GM23338 (cell line): ENCODE results near the gene SYNE4. TPM values are rescaled to one million over a fixed set of nuclear protein-coding genes. Genes with fewer than 3 reads are reported as not detected.

Source experiments
- ATAC-seq: fragments of 200-7000 bp; cut with Tn5 transposase; 3 replicates; pipeline ENCODE4 v1.9.1; 2020
- DNase-seq: peaks from one replicate; pipeline ENCODE4 v3.0.0-alpha.2; 2015; ENCODE audit warnings: low spot score
- H2AFZ ChIP-seq: fragments of 200-600 bp; sonication (generic); 2 replicates; pipeline ENCODE4 v1.8.0; 2016; ENCODE audit warnings: antibody characterized with exemption, mild to moderate bottlenecking, moderate library complexity
- H3F3A ChIP-seq: fragments of 200-600 bp; sonication (generic); replicated peaks from 2 replicates; pipeline ENCODE4 v1.8.0; 2017; ENCODE audit warnings: antibody characterized with exemption, mixed run types, low read depth
- H3K27ac ChIP-seq: fragments of 200-600 bp; sonication (generic); 2 replicates; pipeline ENCODE4 v1.6.1; 2016; ENCODE audit warnings: low read depth
- H3K27me3 ChIP-seq: fragments of 200-600 bp; sonication (generic); 2 replicates; pipeline ENCODE4 v1.8.0; 2016; ENCODE audit warnings: mild to moderate bottlenecking, mixed run types, moderate library complexity; ENCODE audit not compliant: insufficient read depth
- H3K36me3 ChIP-seq: fragments of 200-600 bp; sonication (generic); 2 replicates; pipeline ENCODE4 v1.8.0; 2016; ENCODE audit warnings: mild to moderate bottlenecking; ENCODE audit not compliant: insufficient read depth
- H3K4me1 ChIP-seq: fragments of 200-600 bp; sonication (generic); 2 replicates; pipeline ENCODE4 v1.8.0; 2016; ENCODE audit warnings: mild to moderate bottlenecking, moderate library complexity; ENCODE audit not compliant: insufficient read depth
- H3K4me2 ChIP-seq: fragments of 200-600 bp; sonication (generic); 2 replicates; pipeline ENCODE4 v1.7.1; 2017; ENCODE audit warnings: mixed run types
- H3K4me3 ChIP-seq: fragments of 200-600 bp; sonication (generic); 2 replicates; pipeline ENCODE4 v1.6.1; 2016; ENCODE audit warnings: mixed run types
- H3K79me2 ChIP-seq: fragments of 200-600 bp; sonication (generic); replicated peaks from 2 replicates; pipeline ENCODE4 v1.8.0; 2017; ENCODE audit warnings: mild to moderate bottlenecking; ENCODE audit not compliant: insufficient read depth
- H3K9me2 ChIP-seq: fragments of 200-600 bp; sonication (generic); 2 replicates; pipeline ENCODE4 v1.8.0; 2017; ENCODE audit not compliant: insufficient read depth
- H4K20me1 ChIP-seq: fragments of 200-600 bp; sonication (generic); replicated peaks from 2 replicates; pipeline ENCODE4 v1.8.0; 2017; ENCODE audit warnings: mild to moderate bottlenecking; ENCODE audit not compliant: insufficient read depth
- H3K27ac Mint-ChIP-seq: 2 replicates; pipeline ENCODE4 v1.8.0; 2020; ENCODE audit warnings: inconsistent platforms, mild to moderate bottlenecking, moderate library complexity, mixed read lengths
- H3K27me3 Mint-ChIP-seq: 3 replicates; pipeline ENCODE4 v1.8.0; 2022; ENCODE audit warnings: low read depth, mild to moderate bottlenecking, moderate library complexity, mixed read lengths, inconsistent platforms; ENCODE audit not compliant: insufficient read depth, poor library complexity
- H3K36me3 Mint-ChIP-seq: 3 replicates; pipeline ENCODE4 v1.8.0; 2021; ENCODE audit warnings: low read depth, mild to moderate bottlenecking, inconsistent platforms, moderate library complexity, mixed read lengths
- H3K4me1 Mint-ChIP-seq: 3 replicates; pipeline ENCODE4 v1.8.0; 2020; ENCODE audit warnings: mild to moderate bottlenecking, inconsistent platforms, mixed read lengths
- H3K4me3 Mint-ChIP-seq: 3 replicates; pipeline ENCODE4 v1.8.0; 2021; ENCODE audit warnings: moderate library complexity, mild to moderate bottlenecking, inconsistent platforms, mixed read lengths
- H3K9me3 Mint-ChIP-seq: 3 replicates; pipeline ENCODE4 v1.8.0; 2020; ENCODE audit warnings: moderate library complexity, mild to moderate bottlenecking, inconsistent platforms, mixed read lengths
- CREB1 ChIP-seq: fragments of 250-450 bp; sonication (Bioruptor Pico); IDR thresholded peaks from 2 replicates; pipeline ENCODE4 v1.5.0; 2020; ENCODE audit warnings: low read depth, mild to moderate bottlenecking, moderate library complexity
- CTCF ChIP-seq, 2 experiments: fragments of 200-600 bp in 1 of 2; sonication (generic) in 1 of 2; conservative IDR thresholded peaks; 2 replicates each; pipeline versions ENCODE4 v1.5.1 to v1.6.1; 2016 to 2017; ENCODE audit warnings: antibody characterized with exemption in 2 of 2, low read depth in 2 of 2, mild to moderate bottlenecking in 2 of 2, moderate library complexity in 1 of 2
- ETS1 ChIP-seq: IDR thresholded peaks from 2 replicates; pipeline ENCODE4 v1.6.1; 2016; ENCODE audit warnings: antibody characterized with exemption
- EZH2 ChIP-seq: fragments of 200-600 bp; sonication (generic); IDR thresholded peaks from one replicate; pipeline ENCODE4 v1.8.0; 2017; ENCODE audit warnings: antibody characterized with exemption, mild to moderate bottlenecking, low read depth; ENCODE audit not compliant: unreplicated experiment
- EZH2phosphoT487 ChIP-seq: fragments of 200-600 bp; sonication (generic); IDR thresholded peaks from one replicate; pipeline ENCODE4 v1.8.1; 2018; ENCODE audit warnings: antibody characterized with exemption; ENCODE audit not compliant: unreplicated experiment
- JUNB ChIP-seq: IDR thresholded peaks from one replicate; pipeline ENCODE4 v1.6.1; 2016; ENCODE audit warnings: antibody characterized with exemption; ENCODE audit not compliant: unreplicated experiment
- NANOG ChIP-seq: IDR thresholded peaks from 2 replicates; pipeline ENCODE4 v1.6.1; 2016; ENCODE audit warnings: antibody characterized with exemption, borderline replicate concordance
- POLR2AphosphoS5 ChIP-seq: IDR thresholded peaks from 2 replicates; pipeline ENCODE4 v1.6.1; 2016; ENCODE audit warnings: antibody characterized with exemption, low read depth
- REST ChIP-seq: IDR thresholded peaks from one replicate; pipeline ENCODE4 v1.6.1; 2018; ENCODE audit warnings: antibody characterized with exemption; ENCODE audit not compliant: unreplicated experiment
- STAT1 ChIP-seq: IDR thresholded peaks from one replicate; pipeline ENCODE4 v1.6.1; 2016; ENCODE audit warnings: antibody characterized with exemption; ENCODE audit not compliant: unreplicated experiment
- ZNF114 ChIP-seq: fragments of 250-450 bp; sonication (Bioruptor Pico); IDR thresholded peaks from 2 replicates; pipeline ENCODE4 v1.5.0; 2020; ENCODE audit warnings: mild to moderate bottlenecking, moderate library complexity
- ZNF331 ChIP-seq: fragments of 250-450 bp; sonication (Bioruptor Pico); IDR thresholded peaks from 2 replicates; pipeline ENCODE4 v1.5.0; 2020; ENCODE audit warnings: low read depth, mild to moderate bottlenecking, moderate library complexity
- ZNF462 ChIP-seq: fragments of 250-450 bp; sonication (Bioruptor Pico); IDR thresholded peaks from 2 replicates; pipeline ENCODE4 v1.5.0; 2020; ENCODE audit warnings: mild to moderate bottlenecking, moderate library complexity
- polyA plus RNA-seq: library from polyadenylated mRNA; unstranded; fragments of >200 nt; fragmentation: Nextera tagmentation; extraction: Ambion mirVana; gene quantifications from 2 replicates; pipeline ENCODE4 v1.2.1, GENCODE V29; 2016
- total RNA-seq: library from RNA; depleted of rRNA; stranded (reverse); fragments of >200 nt; shearing (Covaris generic); gene quantifications from 2 replicates; pipeline ENCODE4 v1.2.3, GENCODE V29; 2014

Gene SYNE4
- total and polyA plus RNA-seq, 2 experiments from 2014 or later = 26.1 to 49.8 TPM

- peaks cover 17% of the 10 kb centered on the region for H3K27me3 Mint-ChIP-seq
- TF ChIP-seq ETS1 (no peak), EZH2 (no peak), POLR2AphosphoS5 (peak; percentile 80), ZNF114 (CRISPR knock-in tag) (no peak), CTCF (conservative IDR thresholded peaks at IDR 0.05; ENCODE audit: low read depth in 2 of 2) (no peak), EZH2phosphoT487 (no peak), NANOG (no peak), ZNF331 (CRISPR knock-in tag) (no peak), ZNF462 (no peak), STAT1 (no peak), CREB1 (CRISPR knock-in tag) (peak; percentile 77), JUNB (no peak), REST (peak; percentile 53)
- peak; percentile 96 for ATAC-seq
- peaks cover 9% of the 10 kb centered on the region for H3K79me2 ChIP-seq
- H3K36me3 ChIP-seq = no peaks in the 10 kb centered on the region
- H3K9me3 Mint-ChIP-seq = no peaks in the 10 kb centered on the region
- peak within 1 kb of the TSS; percentile 91 for H3K4me2 ChIP-seq
- peak within 1 kb of the TSS; percentile 95 for H3K27ac Mint-ChIP-seq
- peak within 1 kb of the TSS; percentile 87 for H2AFZ ChIP-seq
- H3K36me3 Mint-ChIP-seq = peaks cover 15% of the 10 kb centered on the region; the same call in 1 of the 3 replicates
- H3K27me3 ChIP-seq = no peaks in the 10 kb centered on the region
- peak within 1 kb of the TSS; percentile 97 for H3K4me3 Mint-ChIP-seq
- DNase-seq = peak; percentile 100
- peaks cover 29% of the 10 kb centered on the region for H3K4me1 Mint-ChIP-seq
- H4K20me1 ChIP-seq = no peaks in the 10 kb centered on the region
- H3K9me2 ChIP-seq = no peaks in the 10 kb centered on the region
- H3K4me3 ChIP-seq = peak within 1 kb of the TSS; percentile 81
- H3K4me1 ChIP-seq = peaks cover 16% of the 10 kb centered on the region; the same call in 1 of the 2 replicates
- H3K27ac ChIP-seq = no peak within 1 kb of the TSS
- no peaks in the 10 kb centered on the region for H3F3A ChIP-seq
Measured at GRCh38 chr19:36014012-36014924, 5.7 kb upstream of the SYNE4 start, which contains the start of gene ALKBH6. Gene ALKBH6 (minus strand): TSS chr19:36014213. CDS start chr19:36013397, 816 bp downstream.
